ENCODE measurements around the gene PCDHGA9. TPM values are rescaled to one million over a fixed set of nuclear protein-coding genes. Genes with fewer than 3 reads are reported as not detected.
"Not testable (repeated sequence)": the region's sequence is repeated elsewhere in the genome, so short reads cannot be mapped to it uniquely, and the experiment has no call there.

PCDHGA9 gene
- total RNA-seq, 1 experiment from 2014 or later: 1.9 TPM

DNA sequence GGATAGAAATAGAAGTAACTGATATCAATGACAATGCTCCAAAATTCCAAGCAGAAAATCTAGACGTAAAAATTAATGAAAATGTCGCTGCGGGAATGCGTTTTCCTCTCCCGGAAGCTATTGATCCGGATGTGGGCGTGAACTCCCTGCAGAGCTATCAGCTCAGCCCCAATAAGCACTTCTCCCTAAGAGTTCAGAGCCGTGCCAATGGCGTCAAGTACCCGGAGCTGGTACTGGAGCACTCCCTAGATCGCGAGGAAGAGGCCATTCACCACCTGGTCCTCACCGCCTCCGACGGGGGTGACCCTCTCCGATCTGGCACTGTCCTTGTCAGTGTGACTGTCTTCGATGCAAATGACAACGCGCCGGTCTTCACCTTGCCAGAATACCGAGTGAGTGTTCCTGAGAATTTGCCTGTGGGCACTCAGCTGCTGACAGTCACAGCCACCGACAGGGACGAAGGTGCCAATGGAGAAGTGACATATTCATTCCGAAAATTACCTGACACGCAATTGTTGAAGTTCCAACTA lies 11.0 kb downstream of the PCDHGA9 start:
- CTCF ChIA-PET: no interaction called here
- Histone ChIP-seq H3K79me2 (ENCODE audit: low read length) (no peaks in the 10 kb centered on the region), H3K27ac (ENCODE audit: low read length) (no peak overlapping the region), H3K4me2 (ENCODE audit: low read length) (no peak overlapping the region), H3K9me2 (replicated peaks; ENCODE audit: low read length) (no peaks in the 10 kb centered on the region), H3F3A (ENCODE audit: low read length, unreplicated experiment) (no peaks in the 10 kb centered on the region), H3K9ac (ENCODE audit: low read length) (no peak overlapping the region), H3K9me3 (ENCODE audit: low read length) (0 out of 2 replicates have a peak, but pooled peaks cover 4% of the 10 kb centered on the region), H4K20me1 (ENCODE audit: low read length) (no peaks in the 10 kb centered on the region), H3K36me3 (ENCODE audit: low read depth, low read length) (peaks cover 6% of the 10 kb centered on the region; the same call in 1 of the 2 replicates), H3K4me1 (ENCODE audit: insufficient read depth, low read length) (no peaks in the 10 kb centered on the region), H3K27me3 (ENCODE audit: low read length) (no peaks in the 10 kb centered on the region), H3K4me3 (ENCODE audit: low read length) (no peak overlapping the region), H2AFZ (ENCODE audit: low read length) (no peak overlapping the region)
- intact Hi-C loops (cut with micrococcal nuclease): no loop called here
- no peak for ATAC-seq
- DNase-seq: no peak
- no TSS peak for BruUV-seq (replicated peaks)
- TF ChIP-seq EZH2phosphoT487 (IDR thresholded peaks at IDR 0.05; ENCODE audit: borderline replicate concordance, low read length) (no peak), EZH2 (IDR thresholded peaks at IDR 0.05; ENCODE audit: low read length, unreplicated experiment) (no peak)
- TF ChIP-seq, protein P1, sequence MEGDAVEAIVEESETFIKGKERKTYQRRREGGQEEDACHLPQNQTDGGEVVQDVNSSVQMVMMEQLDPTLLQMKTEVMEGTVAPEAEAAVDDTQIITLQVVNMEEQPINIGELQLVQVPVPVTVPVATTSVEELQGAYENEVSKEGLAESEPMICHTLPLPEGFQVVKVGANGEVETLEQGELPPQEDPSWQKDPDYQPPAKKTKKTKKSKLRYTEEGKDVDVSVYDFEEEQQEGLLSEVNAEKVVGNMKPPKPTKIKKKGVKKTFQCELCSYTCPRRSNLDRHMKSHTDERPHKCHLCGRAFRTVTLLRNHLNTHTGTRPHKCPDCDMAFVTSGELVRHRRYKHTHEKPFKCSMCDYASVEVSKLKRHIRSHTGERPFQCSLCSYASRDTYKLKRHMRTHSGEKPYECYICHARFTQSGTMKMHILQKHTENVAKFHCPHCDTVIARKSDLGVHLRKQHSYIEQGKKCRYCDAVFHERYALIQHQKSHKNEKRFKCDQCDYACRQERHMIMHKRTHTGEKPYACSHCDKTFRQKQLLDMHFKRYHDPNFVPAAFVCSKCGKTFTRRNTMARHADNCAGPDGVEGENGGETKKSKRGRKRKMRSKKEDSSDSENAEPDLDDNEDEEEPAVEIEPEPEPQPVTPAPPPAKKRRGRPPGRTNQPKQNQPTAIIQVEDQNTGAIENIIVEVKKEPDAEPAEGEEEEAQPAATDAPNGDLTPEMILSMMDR (conservative IDR thresholded peaks at IDR 0.05; ENCODE audit: low read depth, low read length): no peak
- POLR2A ChIA-PET (ENCODE audit: unreplicated experiment): no interaction called here

DNA sequence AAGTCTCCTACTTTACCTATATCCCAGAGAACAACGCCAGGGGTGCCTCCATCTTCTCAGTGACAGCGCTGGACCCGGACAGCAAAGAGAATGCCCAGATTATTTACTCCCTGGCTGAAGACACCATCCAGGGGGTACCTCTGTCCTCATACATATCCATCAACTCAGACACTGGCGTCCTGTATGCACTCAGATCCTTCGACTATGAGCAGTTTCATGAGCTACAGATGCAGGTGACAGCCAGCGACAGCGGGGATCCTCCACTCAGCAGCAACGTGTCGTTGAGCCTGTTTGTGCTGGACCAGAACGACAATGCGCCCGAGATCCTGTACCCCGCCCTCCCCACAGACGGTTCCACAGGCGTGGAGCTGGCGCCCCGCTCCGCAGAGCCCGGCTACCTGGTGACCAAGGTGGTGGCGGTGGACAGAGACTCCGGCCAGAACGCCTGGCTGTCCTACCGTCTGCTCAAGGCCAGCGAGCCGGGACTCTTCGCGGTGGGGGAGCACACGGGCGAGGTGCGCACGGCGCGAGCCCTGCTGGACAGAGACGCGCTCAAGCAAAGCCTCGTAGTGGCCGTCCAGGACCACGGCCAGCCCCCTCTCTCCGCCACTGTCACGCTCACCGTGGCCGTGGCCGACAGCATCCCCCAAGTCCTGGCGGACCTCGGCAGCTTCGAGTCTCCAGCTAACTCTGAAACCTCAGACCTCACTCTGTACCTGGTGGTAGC lies 12.1 kb downstream of the PCDHGA9 start:
- H3K9ac ChIP-seq (ENCODE audit: low read length); H3K27ac ChIP-seq (ENCODE audit: low read length); H3K4me2 ChIP-seq (ENCODE audit: low read length); H3K4me3 ChIP-seq (ENCODE audit: low read length); CTCF ChIA-PET; BruUV-seq (replicated peaks); DNase-seq; POLR2A ChIA-PET (ENCODE audit: unreplicated experiment); H3K4me1 ChIP-seq (ENCODE audit: insufficient read depth, low read length); H3K9me3 ChIP-seq (ENCODE audit: low read length); H3K9me2 ChIP-seq (replicated peaks; ENCODE audit: low read length); H3F3A ChIP-seq (ENCODE audit: low read length, unreplicated experiment); ATAC-seq; H3K27me3 ChIP-seq (ENCODE audit: low read length); H3K36me3 ChIP-seq (ENCODE audit: low read depth, low read length); H3K79me2 ChIP-seq (ENCODE audit: low read length); intact Hi-C loops (cut with micrococcal nuclease); H4K20me1 ChIP-seq (ENCODE audit: low read length); H2AFZ ChIP-seq (ENCODE audit: low read length): not testable (repeated sequence)

DNA sequence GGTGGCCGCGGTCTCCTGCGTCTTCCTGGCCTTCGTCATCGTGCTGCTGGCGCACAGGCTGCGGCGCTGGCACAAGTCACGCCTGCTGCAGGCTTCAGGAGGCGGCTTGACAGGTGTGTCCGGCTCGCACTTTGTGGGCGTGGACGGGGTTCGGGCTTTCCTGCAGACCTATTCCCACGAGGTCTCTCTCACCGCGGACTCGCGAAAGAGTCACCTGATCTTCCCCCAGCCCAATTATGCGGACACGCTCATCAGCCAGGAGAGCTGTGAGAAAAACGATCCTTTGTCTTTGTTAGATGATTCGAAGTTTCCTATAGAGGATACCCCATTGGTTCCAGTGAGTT lies 12.7 kb downstream of the PCDHGA9 start:
- ATAC-seq; H4K20me1 ChIP-seq (ENCODE audit: low read length); H3K9me3 ChIP-seq (ENCODE audit: low read length); H3F3A ChIP-seq (ENCODE audit: low read length, unreplicated experiment); POLR2A ChIA-PET (ENCODE audit: unreplicated experiment); H3K27me3 ChIP-seq (ENCODE audit: low read length); H3K4me3 ChIP-seq (ENCODE audit: low read length); BruUV-seq (replicated peaks); H3K4me1 ChIP-seq (ENCODE audit: insufficient read depth, low read length); intact Hi-C loops (cut with micrococcal nuclease); H3K9me2 ChIP-seq (replicated peaks; ENCODE audit: low read length); H3K4me2 ChIP-seq (ENCODE audit: low read length); H3K27ac ChIP-seq (ENCODE audit: low read length); H3K79me2 ChIP-seq (ENCODE audit: low read length); H3K36me3 ChIP-seq (ENCODE audit: low read depth, low read length); CTCF ChIA-PET; H2AFZ ChIP-seq (ENCODE audit: low read length); DNase-seq; H3K9ac ChIP-seq (ENCODE audit: low read length): not testable (repeated sequence)

DNA sequence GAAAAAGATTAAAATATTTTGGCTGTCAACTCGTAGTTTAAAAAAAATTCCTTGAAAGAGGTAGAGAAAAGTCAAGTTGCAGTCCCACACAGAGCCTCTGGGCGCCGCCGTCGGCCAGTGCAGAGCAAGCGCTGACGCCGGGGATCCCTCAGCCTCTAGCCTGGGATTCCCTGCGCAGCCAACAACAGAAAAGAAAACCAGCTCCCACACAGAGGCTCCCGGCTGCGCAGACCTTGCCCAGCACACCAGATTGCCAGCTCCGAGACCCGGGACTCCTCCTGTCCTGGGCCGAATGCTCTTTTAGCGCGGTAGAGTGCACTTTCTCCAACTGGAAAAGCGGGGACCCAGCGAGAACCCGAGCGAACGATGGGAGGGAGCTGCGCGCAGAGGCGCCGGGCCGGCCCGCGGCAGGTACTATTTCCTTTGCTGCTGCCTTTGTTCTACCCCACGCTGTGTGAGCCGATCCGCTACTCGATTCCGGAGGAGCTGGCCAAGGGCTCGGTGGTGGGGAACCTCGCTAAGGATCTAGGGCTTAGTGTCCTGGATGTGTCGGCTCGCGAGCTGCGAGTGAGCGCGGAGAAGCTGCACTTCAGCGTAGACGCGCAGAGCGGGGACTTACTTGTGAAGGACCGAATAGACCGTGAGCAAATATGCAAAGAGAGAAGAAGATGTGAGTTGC lies 15.1 kb downstream of the PCDHGA9 start, which contains the start of gene PCDHGB7:
PCDHGB7 (plus strand) TSS at position 184 of the 679 bp plus-strand sequence; CDS start at position 367, 183 bp downstream.
- H4K20me1 ChIP-seq (ENCODE audit: low read length); intact Hi-C loops (cut with micrococcal nuclease); BruUV-seq (replicated peaks); H3K27ac ChIP-seq (ENCODE audit: low read length); DNase-seq; H3K4me2 ChIP-seq (ENCODE audit: low read length); H3K4me1 ChIP-seq (ENCODE audit: insufficient read depth, low read length); H3F3A ChIP-seq (ENCODE audit: low read length, unreplicated experiment); H3K9ac ChIP-seq (ENCODE audit: low read length); H3K9me3 ChIP-seq (ENCODE audit: low read length); H2AFZ ChIP-seq (ENCODE audit: low read length); H3K79me2 ChIP-seq (ENCODE audit: low read length); H3K36me3 ChIP-seq (ENCODE audit: low read depth, low read length); H3K9me2 ChIP-seq (replicated peaks; ENCODE audit: low read length); H3K4me3 ChIP-seq (ENCODE audit: low read length); CTCF ChIA-PET; POLR2A ChIA-PET (ENCODE audit: unreplicated experiment); H3K27me3 ChIP-seq (ENCODE audit: low read length); ATAC-seq: not testable (repeated sequence)

Data from PC-3 (cell line).